ENCODE measurements around the gene MBP. TPM values are rescaled to one million over a fixed set of nuclear protein-coding genes. Genes with fewer than 3 reads are reported as not detected.

MBP gene
- total and polyA plus RNA-seq, 2 of the 4 experiments (the other 2 are of a cell fraction), result 0.72 to 0.90 TPM

DNA sequence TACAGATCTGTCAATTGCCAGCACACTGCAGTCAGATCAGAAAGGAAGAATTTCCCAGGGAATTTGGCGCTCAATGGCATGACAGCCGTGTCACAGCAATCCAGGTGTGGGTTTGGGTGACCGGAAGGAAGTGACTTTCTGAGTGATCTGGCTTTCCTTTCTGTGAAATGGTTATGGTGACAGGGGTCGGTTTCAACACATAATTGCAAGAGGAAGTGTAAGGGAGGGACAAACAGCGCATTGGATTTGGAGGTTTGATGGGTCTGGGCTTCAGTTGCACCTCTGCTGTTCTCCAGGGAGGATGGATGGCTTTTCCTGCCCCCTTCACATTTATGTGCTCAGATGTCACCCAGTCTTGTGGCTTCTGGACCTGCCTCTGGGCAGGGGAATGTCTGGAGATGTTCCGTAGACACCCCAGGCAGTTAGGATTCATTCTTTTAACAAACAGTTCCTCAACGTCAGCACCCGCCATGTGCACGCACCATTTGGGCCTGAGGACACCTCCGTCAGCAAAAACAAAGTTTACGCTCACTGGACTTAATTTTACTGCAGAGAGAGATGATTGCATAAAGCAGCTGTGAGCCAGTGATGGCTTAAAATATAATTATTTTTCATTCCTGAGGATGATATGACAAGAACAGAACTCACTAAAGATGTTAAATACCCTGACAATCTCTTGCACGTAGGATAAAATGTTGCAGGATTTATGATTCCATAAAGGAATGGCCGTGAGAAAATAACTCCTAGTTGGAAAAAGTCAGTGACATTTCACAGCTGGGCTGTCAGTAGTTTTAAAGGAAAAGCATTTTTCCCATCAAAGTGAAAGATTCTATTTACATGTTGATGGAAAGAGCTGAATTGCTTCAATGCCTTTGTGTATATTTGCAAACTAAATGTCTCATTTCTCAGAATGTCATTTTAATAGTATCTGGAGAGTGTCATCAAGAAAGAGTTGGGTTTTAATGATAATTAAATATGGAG lies 36.9 kb downstream of the MBP start:
- CTCF ChIA-PET, result no interaction called here
- in situ Hi-C loops (cut with MboI; ENCODE audit: low sequenced_read_pairs), result no loop called here

More for the DNA sequence above, 36.9 kb downstream of the MBP start:
- dilution Hi-C loops (cut with HindIII; ENCODE audit: low sequenced_read_pairs, unreplicated experiment), result no loop called here
- Histone ChIP-seq H2BK120ac (ENCODE audit: low read depth, low read length) (no peak overlapping the region), H3K27me3 (ENCODE audit: control insufficient read depth, insufficient read depth, low read length) (no peaks in the 10 kb centered on the region), H4K91ac (ENCODE audit: insufficient read depth, low read depth, low read length) (no peak overlapping the region), H4K5ac (ENCODE audit: low read depth, low read length) (no peak overlapping the region), H2BK20ac (ENCODE audit: low read depth, low read length) (no peak overlapping the region), H3K4ac (ENCODE audit: low read depth, low read length) (no peak overlapping the region), H2AFZ (replicated peaks; ENCODE audit: low read length, poor library complexity) (no peak overlapping the region), H3K4me2 (ENCODE audit: low read depth, low read length) (no peak overlapping the region), H3K36me3 (ENCODE audit: control insufficient read depth, insufficient read depth, low read length) (no peaks in the 10 kb centered on the region), H3K9me3 (ENCODE audit: control insufficient read depth, insufficient read depth, low read length) (no peaks in the 10 kb centered on the region), H3K79me1 (ENCODE audit: low read depth in 1 of 2, low read length in 2 of 2) (peaks cover 0 to 12% of the 10 kb centered on the region in 2 experiments; a peak in 2 of 4 replicates), H2AK9ac (replicated peaks; ENCODE audit: low read depth, low read length, poor library complexity) (no peak overlapping the region), H3K9ac (ENCODE audit: low read depth, low read length) (no peak overlapping the region), H4K20me1 (ENCODE audit: insufficient read depth, low read length) (no peaks in the 10 kb centered on the region), H3K27ac (ENCODE audit: insufficient read depth, low read length) (peak overlapping the region; percentile 15; the same call in 1 of the 2 replicates), H3K56ac (ENCODE audit: extremely low read depth, insufficient read depth, low read length) (no peak overlapping the region), H4K8ac (ENCODE audit: low read depth in 2 of 2, low read length in 2 of 2) (no peak overlapping the region), H3K4me3 (ENCODE audit: insufficient read depth, low read depth, low read length) (no peak overlapping the region), H3K23ac (ENCODE audit: low read depth, low read length) (no peak overlapping the region), H3K9me1 (ENCODE audit: insufficient read depth, low read length) (peaks cover 10% of the 10 kb centered on the region; the same call in 1 of the 2 replicates), H2AK5ac (ENCODE audit: low read depth, low read length) (no peak overlapping the region; the same call in 1 of the 2 replicates), H3K14ac (replicated peaks; ENCODE audit: low read depth, low read length) (no peak overlapping the region), H3K18ac (ENCODE audit: low read depth, low read length) (peak overlapping the region; percentile 3; the same call in 1 of the 2 replicates), H3K4me1 (ENCODE audit: control insufficient read depth, insufficient read depth, low read length) (peaks cover 20% of the 10 kb centered on the region), H2BK5ac (ENCODE audit: low read depth, low read length, poor library complexity, severe bottlenecking) (no peak overlapping the region), H2BK15ac (ENCODE audit: low read depth, low read length) (no peak overlapping the region)
- no CpG with 5 or more reads among the region's 13 CpGs for WGBS, 2 experiments (ENCODE audit: extremely low coverage in 2 of 2, insufficient read length in 1 of 2)
- BruUV-seq (replicated peaks), result no TSS peak
- intact Hi-C loops (cut with micrococcal nuclease), result no loop called here
- no peak for DNase-seq
- TF ChIP-seq NFE2L2 (IDR thresholded peaks at IDR 0.05; ENCODE audit: low read depth, low read length) (no peak), CEBPB (IDR thresholded peaks at IDR 0.05; ENCODE audit: low read depth, low read length) (no peak), RCOR1 (IDR thresholded peaks at IDR 0.05; ENCODE audit: insufficient replicate concordance, low read length) (no peak), POLR2A (IDR thresholded peaks at IDR 0.05; ENCODE audit: low read depth, low read length) (no peak)
- TF ChIP-seq, protein P1, sequence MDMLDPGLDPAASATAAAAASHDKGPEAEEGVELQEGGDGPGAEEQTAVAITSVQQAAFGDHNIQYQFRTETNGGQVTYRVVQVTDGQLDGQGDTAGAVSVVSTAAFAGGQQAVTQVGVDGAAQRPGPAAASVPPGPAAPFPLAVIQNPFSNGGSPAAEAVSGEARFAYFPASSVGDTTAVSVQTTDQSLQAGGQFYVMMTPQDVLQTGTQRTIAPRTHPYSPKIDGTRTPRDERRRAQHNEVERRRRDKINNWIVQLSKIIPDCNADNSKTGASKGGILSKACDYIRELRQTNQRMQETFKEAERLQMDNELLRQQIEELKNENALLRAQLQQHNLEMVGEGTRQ (IDR thresholded peaks at IDR 0.05; ENCODE audit: low read depth, low read length), result no peak
- ATAC-seq (ENCODE audit: low read depth), result no peak
- POLR2A ChIA-PET (ENCODE audit: unreplicated experiment), result no interaction called here

All from IMR-90 (cell line).